BJ (cell line): ENCODE measurements around the gene PIP5K1B. TPM values are rescaled to one million over a fixed set of nuclear protein-coding genes. Genes with fewer than 3 reads are reported as not detected.
"Not testable (repeated sequence)": the region's sequence is repeated elsewhere in the genome, so short reads cannot be mapped to it uniquely, and the experiment has no call there.

Experiments used
- CTCF ChIA-PET: fragments of 350-600 bp; formaldehyde crosslinking; extraction: SDS; loops from one replicate; lab custom pipeline; 2021; ENCODE audit warnings: antibody characterized with exemption, inconsistent platforms; lab: Yijun Ruan, JAX
- POLR2A ChIA-PET: fragments of 300-600 bp; sonication (Branson Sonifier 250); formaldehyde crosslinking; extraction: SDS; loops from one replicate; lab custom pipeline; 2021; ENCODE audit warnings: antibody characterized with exemption; lab: Charles Lee
- DNase-seq: peaks from one replicate; pipeline ENCODE4 v3.0.0-alpha.2; 2011; ENCODE audit warnings: low read depth
- H3K27me3 ChIP-seq: 2 replicates; pipeline ENCODE4 v1.6.0; 2011; ENCODE audit warnings: low read length; ENCODE audit not compliant: control insufficient read depth, insufficient read depth
- H3K36me3 ChIP-seq: 2 replicates; pipeline ENCODE4 v1.5.1; 2011; ENCODE audit warnings: low read length; ENCODE audit not compliant: control insufficient read depth, insufficient read depth
- H3K4me3 ChIP-seq: 2 replicates; pipeline ENCODE4 v1.5.1; 2011; ENCODE audit warnings: low read depth, mild to moderate bottlenecking, control low read depth, low read length
- polyA plus RNA-seq: library from polyadenylated mRNA; depleted of rRNA; stranded (reverse); fragments of >200 nt; gene quantifications from 2 replicates; pipeline ENCODE4 v1.2.3, GENCODE V29; 2011
- TF ChIP-seq, protein P1 (sequence below): IDR thresholded peaks from 2 replicates; pipeline ENCODE4 v1.5.1; 2011; ENCODE audit warnings: low read depth, mild to moderate bottlenecking, control low read depth, inconsistent platforms, low read length, moderate library complexity; ENCODE audit not compliant: insufficient read depth

The PIP5K1B gene
- polyA plus RNA-seq, 1 experiment, result not detected

DNA sequence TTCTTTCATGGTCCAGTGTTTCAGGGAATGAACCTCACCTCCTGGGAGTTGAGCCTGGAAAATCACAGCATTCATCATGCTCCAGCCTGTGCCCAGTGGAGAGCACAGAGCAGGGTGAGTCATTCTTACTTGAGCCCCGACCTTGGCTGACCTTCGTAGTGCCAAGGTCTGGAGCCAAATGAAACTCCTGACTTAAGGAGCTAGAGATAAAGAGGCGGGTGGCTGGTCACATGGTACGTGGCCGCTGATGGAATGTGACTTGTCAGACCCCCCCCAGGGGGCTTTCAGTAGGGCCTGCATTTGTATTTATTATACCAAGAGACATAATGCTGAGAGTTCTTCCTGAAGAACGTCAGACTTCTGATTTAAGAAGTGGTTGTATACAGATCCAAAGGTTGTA, 15.0 kb upstream of the PIP5K1B start:
- POLR2A ChIA-PET, result no interaction called here
- Histone ChIP-seq H3K4me3 (no peak overlapping the region), H3K27me3 (0 out of 2 replicates have a peak, but pooled peaks cover 1% of the 10 kb centered on the region), H3K36me3 (no peaks in the 10 kb centered on the region)
- TF ChIP-seq, protein P1, sequence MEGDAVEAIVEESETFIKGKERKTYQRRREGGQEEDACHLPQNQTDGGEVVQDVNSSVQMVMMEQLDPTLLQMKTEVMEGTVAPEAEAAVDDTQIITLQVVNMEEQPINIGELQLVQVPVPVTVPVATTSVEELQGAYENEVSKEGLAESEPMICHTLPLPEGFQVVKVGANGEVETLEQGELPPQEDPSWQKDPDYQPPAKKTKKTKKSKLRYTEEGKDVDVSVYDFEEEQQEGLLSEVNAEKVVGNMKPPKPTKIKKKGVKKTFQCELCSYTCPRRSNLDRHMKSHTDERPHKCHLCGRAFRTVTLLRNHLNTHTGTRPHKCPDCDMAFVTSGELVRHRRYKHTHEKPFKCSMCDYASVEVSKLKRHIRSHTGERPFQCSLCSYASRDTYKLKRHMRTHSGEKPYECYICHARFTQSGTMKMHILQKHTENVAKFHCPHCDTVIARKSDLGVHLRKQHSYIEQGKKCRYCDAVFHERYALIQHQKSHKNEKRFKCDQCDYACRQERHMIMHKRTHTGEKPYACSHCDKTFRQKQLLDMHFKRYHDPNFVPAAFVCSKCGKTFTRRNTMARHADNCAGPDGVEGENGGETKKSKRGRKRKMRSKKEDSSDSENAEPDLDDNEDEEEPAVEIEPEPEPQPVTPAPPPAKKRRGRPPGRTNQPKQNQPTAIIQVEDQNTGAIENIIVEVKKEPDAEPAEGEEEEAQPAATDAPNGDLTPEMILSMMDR, result no peak
- CTCF ChIA-PET, result no interaction called here
- DNase-seq, result no peak

DNA sequence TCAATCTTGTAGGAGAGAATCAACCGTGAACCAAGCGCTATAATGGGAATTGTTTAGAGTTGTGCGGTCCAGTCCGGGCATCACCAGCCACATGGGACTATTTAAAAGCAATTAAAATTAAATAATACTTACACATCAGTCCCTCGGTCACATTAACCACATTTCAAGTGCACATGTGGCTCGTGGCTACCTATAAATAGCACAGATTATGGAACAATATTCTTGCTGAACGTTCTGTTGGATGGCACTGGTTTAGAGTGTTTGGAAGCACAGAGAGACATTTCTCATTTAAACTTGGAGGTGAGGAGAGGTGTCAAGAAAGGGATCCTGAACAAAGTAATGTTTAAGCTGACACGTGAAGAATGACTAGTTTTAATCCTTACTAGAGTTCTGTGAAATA, 12.5 kb upstream of the PIP5K1B start:
- Histone ChIP-seq H3K36me3 (no peaks in the 10 kb centered on the region), H3K27me3 (0 out of 2 replicates have a peak, but pooled peaks cover 1% of the 10 kb centered on the region), H3K4me3 (no peak overlapping the region)
- TF ChIP-seq, protein P1, result no peak
- ChIA-PET CTCF (no interaction called here), POLR2A (no interaction called here)
- DNase-seq, result no peak

DNA sequence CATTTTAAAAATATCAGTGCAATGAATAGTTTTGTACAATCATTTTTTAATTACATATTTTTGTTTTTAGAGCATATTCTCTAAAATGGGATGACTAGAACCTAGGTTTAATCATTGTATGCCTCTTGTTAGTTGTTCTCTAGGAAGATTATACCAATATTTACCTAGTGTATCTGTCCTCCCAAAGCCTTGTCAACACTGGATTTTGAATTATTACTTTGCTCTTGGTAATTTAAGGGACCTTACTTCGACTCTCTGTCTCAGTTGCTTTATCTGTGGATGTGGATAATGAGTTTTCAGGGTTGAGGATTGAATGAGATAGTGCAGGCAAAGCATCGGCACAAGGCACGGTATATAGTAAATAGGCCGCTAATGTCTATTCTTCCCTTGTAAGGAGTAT, 10.9 kb upstream of the PIP5K1B start:
- POLR2A ChIA-PET, result no interaction called here
- DNase-seq, result no peak
- CTCF ChIA-PET, result no interaction called here

DNA sequence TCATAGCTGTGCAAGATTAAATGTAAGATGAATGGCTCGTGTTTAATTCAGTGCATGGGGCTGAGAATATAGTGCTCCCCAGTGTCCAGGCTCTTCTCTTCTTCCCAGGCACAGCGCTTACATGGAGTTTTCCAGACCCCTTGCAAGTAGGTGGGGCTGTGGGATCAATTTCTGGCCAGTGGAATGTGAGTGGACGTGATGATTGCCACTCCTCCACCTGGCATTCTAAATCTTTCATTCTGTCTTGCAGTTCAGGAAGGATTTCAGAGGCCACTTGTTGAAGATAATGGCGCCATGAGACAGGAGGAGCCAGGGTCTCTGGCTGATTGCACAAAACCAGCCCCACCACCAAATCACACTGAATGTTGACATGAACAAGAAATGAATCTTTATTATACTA, 7.2 kb upstream of the PIP5K1B start:
- POLR2A ChIA-PET, result no interaction called here
- Histone ChIP-seq H3K4me3 (no peak overlapping the region), H3K36me3 (no peaks in the 10 kb centered on the region), H3K27me3 (no peaks in the 10 kb centered on the region)
- TF ChIP-seq, protein P1, result no peak
- no peak for DNase-seq
- CTCF ChIA-PET, result interaction anchor here (1.4 kb wide), 1 partner anchor 10 kb away, joined by 3 read pairs; no protein-coding TSS in a partner anchor

More for the DNA sequence above, 10.9 kb upstream of the PIP5K1B start:
- 0 out of 2 replicates have a peak, but pooled peaks cover under 1% of the 10 kb centered on the region for H3K27me3 ChIP-seq
- TF ChIP-seq, protein P1, result no peak
- no peak overlapping the region for H3K4me3 ChIP-seq
- no peaks in the 10 kb centered on the region for H3K36me3 ChIP-seq

DNA sequence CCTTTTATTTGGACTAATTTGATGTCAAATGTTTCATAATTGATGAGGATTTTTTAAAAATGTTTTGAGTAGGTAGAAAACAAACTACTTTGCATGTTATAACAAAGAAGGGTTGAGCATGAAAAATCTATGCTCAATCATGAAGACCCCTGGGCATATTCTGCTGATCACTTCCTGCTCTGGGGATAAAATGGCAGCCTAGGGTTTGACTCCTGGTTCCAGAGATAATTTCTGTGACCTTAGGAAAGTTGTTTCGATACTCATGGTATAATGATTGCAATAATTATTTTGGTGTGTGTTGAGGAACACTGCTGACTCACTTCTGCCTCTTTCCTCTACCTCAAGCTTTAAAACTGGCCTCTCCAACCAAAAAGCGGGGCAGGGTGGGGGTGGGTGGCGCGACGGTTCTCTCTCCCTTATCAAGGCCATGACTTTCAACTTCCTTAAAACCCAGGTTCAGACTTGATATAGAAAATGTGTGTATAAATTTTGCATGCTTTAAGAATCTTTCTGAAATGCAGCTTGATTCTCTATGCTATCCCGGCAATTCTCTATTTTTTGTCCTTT, 6.0 kb upstream of the PIP5K1B start:
- TF ChIP-seq, protein P1, result no peak
- Histone ChIP-seq H3K27me3 (no peaks in the 10 kb centered on the region; the same call in 1 of the 2 replicates), H3K4me3 (no peak overlapping the region), H3K36me3 (no peaks in the 10 kb centered on the region)
- no peak for DNase-seq
- ChIA-PET POLR2A (no interaction called here), CTCF (interaction anchor here (1.4 kb wide), 1 partner anchor 9 kb away, joined by 3 read pairs; no protein-coding TSS in a partner anchor)

DNA sequence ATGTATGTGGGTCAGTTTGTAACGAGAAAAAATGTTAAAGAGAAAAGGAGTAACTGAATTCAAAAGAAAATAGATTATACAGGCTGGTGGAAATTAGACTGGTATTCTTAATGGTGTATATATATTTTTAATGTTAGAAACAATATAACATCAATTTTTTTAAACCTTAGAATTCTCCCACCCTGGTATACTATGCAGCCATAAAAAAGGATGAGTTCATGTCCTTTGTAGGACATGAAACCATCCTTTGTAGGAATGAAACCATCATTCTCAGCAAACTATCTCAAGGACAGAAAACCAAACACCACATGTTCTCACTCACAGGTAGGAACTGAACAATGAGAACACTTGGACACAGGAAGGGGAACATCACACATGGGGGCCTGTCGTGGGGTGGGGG, 5.4 kb upstream of the PIP5K1B start:
- POLR2A ChIA-PET, DNase-seq, CTCF ChIA-PET, H3K4me3 ChIP-seq, H3K27me3 ChIP-seq, H3K36me3 ChIP-seq: not testable (repeated sequence)
